PFSK-1 (cell line): ENCODE measurements around the gene SASH1.

Experiments used
- FOXP2 ChIP-seq: optimal IDR thresholded peaks from 2 replicates; pipeline ENCODE3; 2011; ENCODE audit warnings: borderline replicate concordance, control low read depth, inconsistent platforms; ENCODE audit not compliant: insufficient read depth; ENCODE audit errors: extremely low read length, extremely low read depth
- POLR2AphosphoS5 ChIP-seq: IDR thresholded peaks from 2 replicates; pipeline ENCODE4 v1.6.1; 2012; ENCODE audit warnings: low read depth, mild to moderate bottlenecking, control low read depth, low read length, moderate library complexity
- SIN3A ChIP-seq: IDR thresholded peaks from 2 replicates; pipeline ENCODE4 v1.6.1; 2012; ENCODE audit warnings: mild to moderate bottlenecking, low read length, moderate library complexity, borderline replicate concordance; ENCODE audit not compliant: insufficient read depth
- TAF1 ChIP-seq: IDR thresholded peaks from 2 replicates; pipeline ENCODE4 v1.6.1; 2012; ENCODE audit warnings: low read length, control low read depth, borderline replicate concordance; ENCODE audit not compliant: insufficient read depth
- TF ChIP-seq, protein P1 (sequence below), 2 experiments: IDR thresholded peaks; 2 replicates each; pipeline versions ENCODE4 v1.6.1 to v1.8.0; 2011 to 2012; ENCODE audit warnings: low read depth in 2 of 2, low read length in 2 of 2, control low read depth in 1 of 2, inconsistent platforms in 1 of 2, mild to moderate bottlenecking in 1 of 2, moderate library complexity in 1 of 2; ENCODE audit not compliant: insufficient read depth in 1 of 2

Gene SASH1

DNA sequence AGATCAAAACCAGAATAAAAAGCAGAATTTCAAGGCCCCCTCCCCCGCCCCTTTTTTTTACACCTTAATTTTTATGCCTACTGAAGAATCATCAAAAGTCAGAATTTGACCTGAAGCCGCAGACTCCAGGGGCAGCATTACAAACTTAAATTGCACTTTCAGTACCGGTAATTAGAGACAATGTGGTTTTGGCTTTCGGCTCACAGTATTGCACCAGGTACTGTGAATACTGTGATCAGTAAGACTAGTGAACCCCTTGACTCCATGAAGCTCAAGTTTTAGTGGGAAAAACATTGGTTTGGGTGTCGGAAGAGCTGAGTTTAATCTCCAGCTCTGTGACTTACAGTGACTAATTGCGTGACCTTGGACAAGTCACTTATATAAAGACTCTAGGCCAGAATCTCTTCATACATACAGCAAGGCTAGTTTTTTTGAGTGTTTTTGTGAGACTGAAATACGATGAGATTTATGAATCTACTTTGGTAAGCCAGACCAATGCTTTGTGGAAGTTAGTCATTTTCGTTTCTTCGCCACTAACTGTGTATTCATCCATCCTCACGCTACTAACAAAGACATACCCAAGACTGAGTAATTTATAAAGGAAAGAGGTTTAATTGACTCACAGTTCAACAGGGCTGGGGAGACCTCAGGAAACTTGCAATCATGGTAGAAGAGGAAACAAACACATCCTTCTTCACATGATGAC, 114.7 kb downstream of the SASH1 start:
- TF ChIP-seq, protein P1, sequence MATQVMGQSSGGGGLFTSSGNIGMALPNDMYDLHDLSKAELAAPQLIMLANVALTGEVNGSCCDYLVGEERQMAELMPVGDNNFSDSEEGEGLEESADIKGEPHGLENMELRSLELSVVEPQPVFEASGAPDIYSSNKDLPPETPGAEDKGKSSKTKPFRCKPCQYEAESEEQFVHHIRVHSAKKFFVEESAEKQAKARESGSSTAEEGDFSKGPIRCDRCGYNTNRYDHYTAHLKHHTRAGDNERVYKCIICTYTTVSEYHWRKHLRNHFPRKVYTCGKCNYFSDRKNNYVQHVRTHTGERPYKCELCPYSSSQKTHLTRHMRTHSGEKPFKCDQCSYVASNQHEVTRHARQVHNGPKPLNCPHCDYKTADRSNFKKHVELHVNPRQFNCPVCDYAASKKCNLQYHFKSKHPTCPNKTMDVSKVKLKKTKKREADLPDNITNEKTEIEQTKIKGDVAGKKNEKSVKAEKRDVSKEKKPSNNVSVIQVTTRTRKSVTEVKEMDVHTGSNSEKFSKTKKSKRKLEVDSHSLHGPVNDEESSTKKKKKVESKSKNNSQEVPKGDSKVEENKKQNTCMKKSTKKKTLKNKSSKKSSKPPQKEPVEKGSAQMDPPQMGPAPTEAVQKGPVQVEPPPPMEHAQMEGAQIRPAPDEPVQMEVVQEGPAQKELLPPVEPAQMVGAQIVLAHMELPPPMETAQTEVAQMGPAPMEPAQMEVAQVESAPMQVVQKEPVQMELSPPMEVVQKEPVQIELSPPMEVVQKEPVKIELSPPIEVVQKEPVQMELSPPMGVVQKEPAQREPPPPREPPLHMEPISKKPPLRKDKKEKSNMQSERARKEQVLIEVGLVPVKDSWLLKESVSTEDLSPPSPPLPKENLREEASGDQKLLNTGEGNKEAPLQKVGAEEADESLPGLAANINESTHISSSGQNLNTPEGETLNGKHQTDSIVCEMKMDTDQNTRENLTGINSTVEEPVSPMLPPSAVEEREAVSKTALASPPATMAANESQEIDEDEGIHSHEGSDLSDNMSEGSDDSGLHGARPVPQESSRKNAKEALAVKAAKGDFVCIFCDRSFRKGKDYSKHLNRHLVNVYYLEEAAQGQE (IDR thresholded peaks at IDR 0.05; ENCODE audit: insufficient read depth in 1 of 2, low read depth in 2 of 2, low read length in 2 of 2) = no peak
- TF ChIP-seq FOXP2 (no peak), TAF1 (no peak), POLR2AphosphoS5 (no peak), SIN3A (no peak)

DNA sequence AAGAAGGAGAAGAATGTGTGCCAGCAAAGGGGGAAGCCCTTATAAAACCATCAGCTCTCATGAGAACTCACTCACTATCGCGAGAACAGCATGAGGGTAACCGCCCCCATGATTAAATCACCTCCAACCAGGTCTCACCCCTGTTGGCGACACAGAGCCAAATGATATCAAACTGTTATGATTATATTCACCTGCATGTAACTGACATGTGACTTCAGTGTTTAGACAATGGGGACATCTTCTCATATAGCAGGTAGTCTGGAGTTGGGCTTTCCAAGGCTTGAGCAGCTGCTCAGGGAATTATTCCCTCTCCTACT, 115.2 kb downstream of the SASH1 start:
- TF ChIP-seq, protein P1 (IDR thresholded peaks at IDR 0.05; ENCODE audit: insufficient read depth in 1 of 2, low read depth in 2 of 2, low read length in 2 of 2) = no peak
- TF ChIP-seq TAF1 (no peak), SIN3A (no peak), FOXP2 (no peak), POLR2AphosphoS5 (no peak)

DNA sequence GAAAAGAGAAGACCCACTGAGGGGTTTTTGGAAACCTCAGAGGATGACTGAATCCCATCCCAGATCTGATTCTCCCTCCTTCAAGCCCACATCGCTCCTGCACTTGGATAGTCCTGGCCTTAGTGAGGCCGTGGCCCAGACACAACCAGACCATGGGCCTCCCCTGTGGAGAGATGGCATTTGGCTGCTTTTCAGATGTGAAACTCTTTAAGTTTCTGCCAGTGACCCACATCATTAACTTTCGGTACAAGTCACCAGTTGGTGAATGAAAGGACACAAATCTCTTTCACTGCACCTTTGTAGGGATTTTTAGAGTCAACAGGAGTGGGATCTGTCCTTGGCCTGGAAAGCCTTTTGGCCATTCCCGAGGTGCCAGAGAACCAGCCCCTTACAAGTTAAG, 116.6 kb downstream of the SASH1 start:
- TF ChIP-seq POLR2AphosphoS5 (no peak), TAF1 (no peak), SIN3A (no peak)

DNA sequence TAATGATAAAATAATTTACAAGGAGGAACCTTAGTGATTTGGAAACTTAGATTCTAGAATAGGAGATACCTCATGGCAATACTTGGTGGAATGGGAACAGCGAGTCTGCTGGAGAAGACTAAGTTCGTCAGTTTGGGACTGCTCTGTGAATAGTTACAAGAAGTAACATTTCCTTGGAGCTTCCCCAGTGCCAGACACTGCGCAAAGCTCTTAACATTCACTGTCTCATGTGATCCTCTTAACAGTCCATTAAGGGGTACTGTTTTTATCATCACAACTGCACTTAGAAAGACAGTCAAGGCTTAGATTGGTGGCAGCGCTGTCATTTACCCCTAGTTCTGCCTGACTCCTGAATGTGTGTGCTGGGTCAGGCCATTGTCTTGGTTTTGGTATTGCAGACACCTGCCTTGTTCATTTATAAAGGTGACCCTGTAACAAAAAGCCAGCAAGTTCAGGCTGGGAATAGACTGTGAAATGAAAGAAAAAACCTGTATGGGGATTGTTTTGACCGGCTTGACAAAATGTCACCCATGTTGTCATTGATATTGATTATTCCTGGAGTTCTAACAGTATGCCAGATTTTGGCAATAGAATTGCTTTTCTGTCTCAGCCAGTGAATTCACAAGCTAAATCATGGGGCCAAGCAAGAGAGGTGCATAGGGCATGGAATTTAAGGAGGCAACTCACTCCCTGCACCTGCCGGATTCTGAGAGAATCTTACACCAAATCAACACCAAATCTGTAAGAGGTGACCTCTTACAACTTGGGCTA, 118.4 kb downstream of the SASH1 start:
- TF ChIP-seq POLR2AphosphoS5 = no peak
- no peak for TF ChIP-seq FOXP2
- TF ChIP-seq, protein P1 (IDR thresholded peaks at IDR 0.05; ENCODE audit: insufficient read depth in 1 of 2, low read depth in 2 of 2, low read length in 2 of 2) = no peak
- TF ChIP-seq TAF1 = no peak
- no peak for TF ChIP-seq SIN3A

DNA sequence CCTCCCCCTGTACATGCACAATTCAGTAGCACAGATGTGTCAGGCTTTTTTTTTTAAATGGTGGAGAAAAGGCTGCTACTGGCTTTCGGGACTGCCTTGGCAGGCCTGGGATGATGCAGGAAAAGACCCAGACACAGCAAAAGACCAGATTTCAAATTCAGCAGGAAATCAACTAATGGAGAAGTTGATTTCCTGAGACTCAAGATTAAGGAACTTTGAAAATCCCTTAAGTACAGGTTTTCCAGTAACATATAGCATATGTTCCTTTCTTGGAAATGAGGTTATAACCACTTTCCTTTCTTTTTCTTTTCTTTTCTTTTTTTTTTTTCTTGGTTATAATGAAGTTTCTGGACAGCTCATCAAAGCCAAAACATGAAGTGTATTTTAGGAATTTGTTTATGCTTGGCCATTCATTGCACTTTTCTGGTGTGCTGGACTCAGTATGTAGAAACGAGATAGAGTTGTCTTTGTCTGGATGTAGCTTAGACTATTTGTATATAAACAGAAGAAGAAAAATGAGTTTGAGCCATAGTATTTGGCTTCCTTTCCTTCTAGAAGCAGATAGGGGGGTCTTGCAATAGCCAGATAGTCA, 119.4 kb downstream of the SASH1 start:
- TF ChIP-seq POLR2AphosphoS5 (no peak), FOXP2 (no peak), SIN3A (no peak), TAF1 (no peak)
- TF ChIP-seq, protein P1 (IDR thresholded peaks at IDR 0.05; ENCODE audit: insufficient read depth in 1 of 2, low read depth in 2 of 2, low read length in 2 of 2) = no peak
